Endothelial cell of umbilical vein (primary cell): ENCODE measurements around the gene NRXN3. TPM values are rescaled to one million over a fixed set of nuclear protein-coding genes. Genes with fewer than 3 reads are reported as not detected.

ENCODE experiments used
- BruUV-seq: library from RNA; stranded (reverse); fragments of 400-500 nt; replicated peaks from 2 replicates; lab custom pipeline; 2021; lab: Mats Ljungman, UMichigan
- CTCF ChIA-PET: fragments of 300-600, 350-600 bp; sonication (Branson Sonifier 250); formaldehyde crosslinking; loops from one replicate; lab custom pipeline; 2021; ENCODE audit warnings: antibody characterized with exemption, inconsistent platforms; lab: Charles Lee
- POLR2A ChIA-PET: fragments of 300-600, 350-600 bp; sonication (Branson Sonifier 250); formaldehyde crosslinking; loops from one replicate; lab custom pipeline; 2021; ENCODE audit warnings: antibody characterized with exemption, inconsistent platforms; lab: Charles Lee
- DNase-seq: peaks from one replicate; pipeline ENCODE4 v3.0.0-alpha.2; 2011; ENCODE audit warnings: low read depth, low spot score
- FAIRE-seq: peaks from 2 replicates; lab custom pipeline; 2011; peaks lifted over from hg19 to GRCh38; lab: Jason Lieb, UNC
- H2AFZ ChIP-seq: 2 replicates; pipeline ENCODE4 v1.6.0; 2012; ENCODE audit warnings: low read depth, low read length, control low read depth, inconsistent platforms
- H3K27ac ChIP-seq: 2 replicates; pipeline ENCODE4 v1.5.1; 2011; ENCODE audit warnings: low read depth, mild to moderate bottlenecking, control low read depth, low read length, moderate library complexity; ENCODE audit not compliant: insufficient read depth
- H3K27me3 ChIP-seq, 2 experiments: 2 replicates each; pipeline versions ENCODE4 v1.6.0 to v1.6.1; 2011; ENCODE audit warnings: low read length in 2 of 2, mixed read lengths in 1 of 2; ENCODE audit not compliant: control insufficient read depth in 2 of 2, insufficient read depth in 2 of 2
- H3K36me3 ChIP-seq, 2 experiments: 2 replicates in 1 of 2; 3 replicates in 1 of 2; pipeline ENCODE4 v1.5.1; 2011; ENCODE audit warnings: low read length in 2 of 2, mild to moderate bottlenecking in 1 of 2, moderate library complexity in 1 of 2; ENCODE audit not compliant: control insufficient read depth in 2 of 2, insufficient read depth in 2 of 2; ENCODE audit errors: extremely low read depth in 1 of 2
- H3K4me1 ChIP-seq: 3 replicates; pipeline ENCODE4 v1.5.1; 2011; ENCODE audit warnings: mild to moderate bottlenecking, low read length; ENCODE audit not compliant: control insufficient read depth, insufficient read depth; ENCODE audit errors: extremely low read depth
- H3K4me2 ChIP-seq: 2 replicates; pipeline ENCODE4 v1.6.1; 2011; ENCODE audit warnings: low read length, control low read depth, mixed read lengths; ENCODE audit not compliant: insufficient read depth
- H3K4me3 ChIP-seq, 3 experiments: fragments of 200-600 bp in 1 of 3; sonication (generic), shearing (Covaris generic) in 1 of 3; replicated peaks in 1 of 3; 2 replicates each; pipeline ENCODE4 v1.5.1; 2011 to 2016; ENCODE audit warnings: control low read depth in 3 of 3, low read length in 3 of 3, mild to moderate bottlenecking in 2 of 3, inconsistent platforms in 1 of 3, low read depth in 1 of 3, moderate library complexity in 1 of 3; ENCODE audit not compliant: insufficient read depth in 1 of 3
- H3K79me2 ChIP-seq: 2 replicates; pipeline ENCODE4 v1.6.0; 2012; ENCODE audit warnings: low read length, inconsistent platforms; ENCODE audit not compliant: control insufficient read depth, insufficient read depth
- H3K9ac ChIP-seq: replicated peaks from 2 replicates; pipeline ENCODE3; 2011; ENCODE audit warnings: low read length, control low read depth; ENCODE audit not compliant: insufficient read depth; ENCODE audit errors: extremely low read depth
- H3K9me1 ChIP-seq: replicated peaks from 3 replicates; pipeline ENCODE4 v1.6.0; 2011; ENCODE audit warnings: mild to moderate bottlenecking, low read length; ENCODE audit not compliant: control insufficient read depth, insufficient read depth; ENCODE audit errors: extremely low read depth
- H3K9me3 ChIP-seq: replicated peaks from 2 replicates; pipeline ENCODE4 v1.5.1; 2012; ENCODE audit warnings: low read length, inconsistent platforms; ENCODE audit not compliant: control insufficient read depth, insufficient read depth
- H4K20me1 ChIP-seq: replicated peaks from 2 replicates; pipeline ENCODE3; 2011; ENCODE audit warnings: mild to moderate bottlenecking, low read length; ENCODE audit not compliant: control insufficient read depth, insufficient read depth; ENCODE audit errors: extremely low read depth
- CTCF ChIP-seq, 2 donors: IDR thresholded peaks; 1 replicate in 1 of 2; 2 replicates in 1 of 2; pipeline ENCODE4 v1.5.1; 2011; ENCODE audit warnings: low read length in 2 of 2, mild to moderate bottlenecking in 2 of 2, moderate library complexity in 2 of 2, control low read depth in 1 of 2, inconsistent platforms in 1 of 2, low read depth in 1 of 2; ENCODE audit not compliant: insufficient read depth in 1 of 2; ENCODE audit errors: extremely low read depth in 1 of 2
- EZH2 ChIP-seq: IDR thresholded peaks from 2 replicates; pipeline ENCODE4 v1.6.1; 2012; ENCODE audit warnings: borderline replicate concordance, low read depth, mild to moderate bottlenecking, moderate library complexity, low read length, inconsistent platforms; ENCODE audit not compliant: severe bottlenecking
- FOS ChIP-seq: IDR thresholded peaks from 2 replicates; pipeline ENCODE4 v1.6.1; 2011; ENCODE audit warnings: mild to moderate bottlenecking, low read length, moderate library complexity, borderline replicate concordance; ENCODE audit not compliant: insufficient read depth
- GATA2 ChIP-seq: IDR thresholded peaks from 2 replicates; pipeline ENCODE4 v1.7.0; 2011; ENCODE audit warnings: low read depth, mild to moderate bottlenecking, moderate library complexity, mixed read lengths, low read length; ENCODE audit not compliant: insufficient read length, insufficient read depth
- JUN ChIP-seq: IDR thresholded peaks from 2 replicates; pipeline ENCODE4 v1.6.1; 2011; ENCODE audit warnings: borderline replicate concordance, low read depth; ENCODE audit not compliant: insufficient read length, insufficient read depth
- MAX ChIP-seq: IDR thresholded peaks from 2 replicates; pipeline ENCODE4 v1.6.1; 2011; ENCODE audit not compliant: insufficient read depth, insufficient read length
- MYC ChIP-seq: IDR thresholded peaks from one replicate; pipeline ENCODE4 v1.6.1; 2011; ENCODE audit warnings: mild to moderate bottlenecking, low read depth, low read length
- POLR2A ChIP-seq: IDR thresholded peaks from 2 replicates; pipeline ENCODE4 v1.6.1; 2012; ENCODE audit warnings: low read depth, mild to moderate bottlenecking, control low read depth, low read length
- dilution Hi-C: fragments of 300-500 bp; cut with MboI; formaldehyde crosslinking; loops from one replicate; pipeline ENCODE4 v1.15.0; 2019; ENCODE audit warnings: low sequenced_read_pairs; ENCODE audit not compliant: extremely low pct_ligation_motif_present
- intact Hi-C: fragments of 100-400 bp; cut with micrococcal nuclease; formaldehyde crosslinking; loops from one replicate; pipeline ENCODE4 v1.10.0; 2022
- polyA plus RNA-seq, 4 experiments: library from polyadenylated mRNA; depleted of rRNA in 3 of 4; stranded (reverse) in 3 of 4; unstranded in 1 of 4; fragments of >200 nt; gene quantifications; 2 replicates each; pipeline versions ENCODE4 v1.2.1 to v1.2.3, GENCODE V29; 2011 to 2012; ENCODE audit warnings: missing spikeins in 1 of 4
- total RNA-seq: library from RNA; stranded (reverse); gene quantifications from 2 replicates; pipeline ENCODE4 v1.2.3, GENCODE V29; 2021

NRXN3 gene
- total and polyA plus RNA-seq, 2 donors (not counting 3 experiments of a cell fraction or from before 2014, with no cell fraction given) = 0.72 to 4.2 TPM

DNA sequence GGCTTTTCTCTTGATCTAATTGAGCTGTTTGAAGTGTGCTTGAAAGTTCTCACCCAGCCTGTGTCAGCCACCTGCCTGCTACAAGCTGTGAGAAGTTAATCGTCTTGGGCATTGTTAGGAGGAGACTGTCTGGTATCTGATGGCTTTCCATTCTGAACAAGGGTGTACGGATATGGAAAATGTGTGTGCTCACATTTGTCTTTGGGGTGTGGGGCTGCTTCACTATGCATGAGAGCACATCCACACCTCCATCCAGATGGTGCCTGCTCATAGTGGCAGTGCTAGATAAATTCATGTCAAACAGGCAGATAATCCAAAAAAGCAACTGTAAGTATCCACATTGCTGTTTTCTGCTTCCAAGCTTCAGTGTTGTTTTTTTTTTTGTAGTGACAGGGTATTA, 1578.9 kb downstream of the NRXN3 start:
- FAIRE-seq (no peak), DNase-seq (no peak)
- no peaks in the 10 kb centered on the region for H3K79me2 ChIP-seq
- H3K4me2 ChIP-seq = no peak overlapping the region
- H3K27ac ChIP-seq = no peak overlapping the region
- dilution Hi-C loops (no loop called here), intact Hi-C loops (no loop called here)
- TF ChIP-seq EZH2 = no peak
- TF ChIP-seq MAX = no peak
- TF ChIP-seq MYC = no peak
- no peak for TF ChIP-seq POLR2A
- no peak for TF ChIP-seq GATA2
- no peak for TF ChIP-seq JUN
- TF ChIP-seq CTCF (IDR thresholded peaks at IDR 0.05; ENCODE audit: extremely low read depth in 1 of 2, insufficient read depth in 1 of 2, low read depth in 1 of 2, low read length in 2 of 2) = no peak
- TF ChIP-seq FOS = no peak
- H3K4me3 ChIP-seq = no peak overlapping the region
- H3K27me3 ChIP-seq = no peaks in the 10 kb centered on the region
- ChIA-PET POLR2A (no interaction called here), CTCF (no interaction called here)
- BruUV-seq = no TSS peak
- H3K9ac ChIP-seq = no peak overlapping the region
- H3K9me3 ChIP-seq = peaks cover 2% of the 10 kb centered on the region
- no peaks in the 10 kb centered on the region for H3K9me1 ChIP-seq
- no peaks in the 10 kb centered on the region for H3K36me3 ChIP-seq
- no peak overlapping the region for H2AFZ ChIP-seq
- no peaks in the 10 kb centered on the region for H4K20me1 ChIP-seq
- no peaks in the 10 kb centered on the region for H3K4me1 ChIP-seq
